Peyer's patch (tissue), 4 donors: Measurements from ENCODE around the gene ZNF154. TPM values are rescaled to one million over a fixed set of nuclear protein-coding genes. Genes with fewer than 3 reads are reported as not detected.
A peak's percentile ranks its signal among the peaks of the same experiment; 100 is the strongest.

Source experiments
- DNase-seq, 3 donors: peaks; one replicate each; pipeline ENCODE4 v3.0.0-alpha.2; 2017 to 2019
- H3K27ac ChIP-seq, 4 donors: fragments of 200-600 bp; sonication (generic); one replicate each; pipeline ENCODE4 v1.5.1; 2016 to 2019
- H3K27me3 ChIP-seq, 2 donors: fragments of 200-600 bp; sonication (generic); one replicate each; pipeline ENCODE4 v1.5.1; 2019
- H3K36me3 ChIP-seq, 3 donors: fragments of 200-600 bp; sonication (generic); one replicate each; pipeline ENCODE4 v1.5.1; 2016 to 2019
- H3K4me1 ChIP-seq, 4 donors: fragments of 200-600 bp; sonication (generic); one replicate each; pipeline ENCODE4 v1.5.1; 2016 to 2019
- H3K4me3 ChIP-seq, 4 donors: fragments of 200-600 bp; sonication (generic); 1 replicate in 3 of 4; 2 replicates in 1 of 4; pipeline ENCODE4 v1.5.1; 2016 to 2019; ENCODE audit warnings: mild to moderate bottlenecking in 1 of 4
- H3K9me3 ChIP-seq, 4 donors: fragments of 200-600 bp; sonication (generic); one replicate each; pipeline ENCODE4 v1.5.1; 2016 to 2019; ENCODE audit warnings: mild to moderate bottlenecking in 1 of 4
- POLR2A ChIP-seq, 2 donors: fragments of 450-650 bp; IDR thresholded peaks; one replicate each; pipeline ENCODE4 v1.5.1; 2017; ENCODE audit warnings: antibody characterized with exemption in 2 of 2, mild to moderate bottlenecking in 2 of 2, moderate library complexity in 2 of 2
- total RNA-seq, 4 donors: library from RNA; depleted of rRNA; stranded (reverse); fragments of >200 nt; gene quantifications; one replicate each; pipeline ENCODE4 v1.1.0, GENCODE V29; 2016
- TF ChIP-seq, protein P1 (sequence below), 6 experiments: fragments of 450-650 bp in 4 of 6; fragments of 200-600 bp in 2 of 6; sonication (generic) in 1 of 6; IDR thresholded peaks; one replicate each; pipeline ENCODE4 v1.5.1; 2017 to 2019; ENCODE audit warnings: antibody characterized with exemption in 6 of 6, mild to moderate bottlenecking in 3 of 6, moderate library complexity in 1 of 6

The ZNF154 gene
- total RNA-seq, 4 donors from 2014 or later: 0.57 to 5.0 (median 1.3) TPM

GRCh38 chr19:57653689-57654088, 55.3 kb downstream of the ZNF154 start:
- TF ChIP-seq POLR2A (IDR thresholded peaks at IDR 0.05): no peak
- TF ChIP-seq, protein P1, sequence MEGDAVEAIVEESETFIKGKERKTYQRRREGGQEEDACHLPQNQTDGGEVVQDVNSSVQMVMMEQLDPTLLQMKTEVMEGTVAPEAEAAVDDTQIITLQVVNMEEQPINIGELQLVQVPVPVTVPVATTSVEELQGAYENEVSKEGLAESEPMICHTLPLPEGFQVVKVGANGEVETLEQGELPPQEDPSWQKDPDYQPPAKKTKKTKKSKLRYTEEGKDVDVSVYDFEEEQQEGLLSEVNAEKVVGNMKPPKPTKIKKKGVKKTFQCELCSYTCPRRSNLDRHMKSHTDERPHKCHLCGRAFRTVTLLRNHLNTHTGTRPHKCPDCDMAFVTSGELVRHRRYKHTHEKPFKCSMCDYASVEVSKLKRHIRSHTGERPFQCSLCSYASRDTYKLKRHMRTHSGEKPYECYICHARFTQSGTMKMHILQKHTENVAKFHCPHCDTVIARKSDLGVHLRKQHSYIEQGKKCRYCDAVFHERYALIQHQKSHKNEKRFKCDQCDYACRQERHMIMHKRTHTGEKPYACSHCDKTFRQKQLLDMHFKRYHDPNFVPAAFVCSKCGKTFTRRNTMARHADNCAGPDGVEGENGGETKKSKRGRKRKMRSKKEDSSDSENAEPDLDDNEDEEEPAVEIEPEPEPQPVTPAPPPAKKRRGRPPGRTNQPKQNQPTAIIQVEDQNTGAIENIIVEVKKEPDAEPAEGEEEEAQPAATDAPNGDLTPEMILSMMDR (IDR thresholded peaks at IDR 0.05): no peak
- Histone ChIP-seq H3K36me3 (no peaks in the 10 kb centered on the region), H3K4me1 (no peaks in the 10 kb centered on the region), H3K27ac (no peak overlapping the region), H3K27me3 (no peaks in the 10 kb centered on the region), H3K4me3 (no peak overlapping the region), H3K9me3 (peaks cover 0 to 5% (median 2%) of the 10 kb centered on the region in 4 donors)
- DNase-seq: no peak

- no peak overlapping the region for H3K27ac ChIP-seq
- H3K4me3 ChIP-seq: peak overlapping the region in 1 of 4 donors; percentile 3
- no peaks in the 10 kb centered on the region for H3K4me1 ChIP-seq
- no peaks in the 10 kb centered on the region for H3K36me3 ChIP-seq
- H3K9me3 ChIP-seq: peaks cover 0 to 11% (median 2%) of the 10 kb centered on the region in 4 donors
- TF ChIP-seq, protein P1 (IDR thresholded peaks at IDR 0.05): no peak
- no peak for TF ChIP-seq POLR2A (IDR thresholded peaks at IDR 0.05)
- no peak for DNase-seq
- H3K27me3 ChIP-seq: no peaks in the 10 kb centered on the region
These were observed 57.4 kb downstream of the ZNF154 start for GRCh38 chr19:57651654-57651996.

- Histone ChIP-seq H3K9me3 (peaks cover 0 to 6% (median 2%) of the 10 kb centered on the region in 4 donors), H3K27ac (no peak overlapping the region), H3K4me3 (no peak overlapping the region), H3K4me1 (no peaks in the 10 kb centered on the region), H3K36me3 (no peaks in the 10 kb centered on the region), H3K27me3 (no peaks in the 10 kb centered on the region)
- TF ChIP-seq POLR2A (IDR thresholded peaks at IDR 0.05): no peak
- TF ChIP-seq, protein P1 (IDR thresholded peaks at IDR 0.05): no peak
- DNase-seq: no peak
These were observed 60.5 kb downstream of the ZNF154 start for GRCh38 chr19:57648331-57649003.

Other genes with a start within 250 kb of the ZNF154 start
- 10 to 100 TPM in 2 of 4 donors, 1 to 10 TPM in 2; 4.0 to 32.2 (median 12.0) TPM for gene ZNF772, start 231.6 kb downstream of the ZNF154 start, total RNA-seq
- gene ZNF419, start 221.5 kb downstream of the ZNF154 start, total RNA-seq: 10 to 100 TPM in 1 of 4 donors, 1 to 10 TPM in 2, under 1 TPM in 1; 0.83 to 16.7 (median 5.4) TPM
- 10 to 100 TPM in 1 of 4 donors, 1 to 10 TPM in 3; 6.3 to 10.7 (median 9.7) TPM for gene ZNF773, start 209.3 kb downstream of the ZNF154 start, total RNA-seq
- 1 to 10 TPM; 4.0 to 7.4 (median 4.7) TPM for gene ZNF549, start 181.8 kb downstream of the ZNF154 start, total RNA-seq
- gene ZNF550, start 149.3 kb downstream of the ZNF154 start, total RNA-seq: 10 to 100 TPM in 2 of 4 donors, 1 to 10 TPM in 2; 5.4 to 17.4 (median 12.3) TPM
- gene ZNF416, start 130.3 kb downstream of the ZNF154 start, total RNA-seq: 1 to 10 TPM; 1.9 to 5.8 (median 2.9) TPM
- 1 to 10 TPM in 3 of 4 donors, under 1 TPM in 1; 0.54 to 6.6 (median 1.9) TPM for gene ZIK1, start 125.1 kb downstream of the ZNF154 start, total RNA-seq
- 1 to 10 TPM in 3 of 4 donors, under 1 TPM in 1; 0.76 to 4.1 (median 1.8) TPM for gene ZNF530, start 109.3 kb downstream of the ZNF154 start, total RNA-seq
- gene ZNF134, start 95.0 kb downstream of the ZNF154 start, total RNA-seq: 10 to 100 TPM in 2 of 4 donors, 1 to 10 TPM in 2; 9.6 to 18.9 (median 12.8) TPM
- 10 to 100 TPM in 3 of 4 donors, 1 to 10 TPM in 1; 8.8 to 20.6 (median 16.8) TPM for gene ZNF211, start 76.0 kb downstream of the ZNF154 start, total RNA-seq
- not detected for gene ZSCAN4, start 40.3 kb downstream of the ZNF154 start, total RNA-seq
- gene ZNF551, start 27.2 kb downstream of the ZNF154 start, total RNA-seq: 10 to 100 TPM in 3 of 4 donors, 1 to 10 TPM in 1; 9.1 to 17.9 (median 12.5) TPM
- gene ZNF671, start 18.4 kb upstream of the ZNF154 start, total RNA-seq: 1 to 10 TPM; 2.6 to 5.0 (median 3.7) TPM
- 10 to 100 TPM; 11.3 to 25.6 (median 15.8) TPM for gene ZNF776, start 37.6 kb upstream of the ZNF154 start, total RNA-seq
- 10 to 100 TPM; 14.2 to 39.6 (median 23.8) TPM for gene ZNF586, start 60.5 kb upstream of the ZNF154 start, total RNA-seq
- 10 to 100 TPM in 3 of 4 donors, 1 to 10 TPM in 1; 7.4 to 49.2 (median 37.4) TPM for gene ZNF552, start 105.7 kb upstream of the ZNF154 start, total RNA-seq
- gene ZNF587B, start 121.1 kb upstream of the ZNF154 start, total RNA-seq: 10 to 100 TPM; 19.3 to 32.4 (median 25.0) TPM
- gene ZNF587, start 140.7 kb upstream of the ZNF154 start, total RNA-seq: 10 to 100 TPM; 35.7 to 74.7 (median 62.8) TPM
- gene ZNF814, start 179.8 kb upstream of the ZNF154 start, total RNA-seq: 10 to 100 TPM; 15.9 to 49.5 (median 30.8) TPM
- 10 to 100 TPM; 13.5 to 54.5 (median 19.0) TPM for gene ZNF417, start 207.4 kb upstream of the ZNF154 start, total RNA-seq
- gene ZNF418, start 226.2 kb upstream of the ZNF154 start, total RNA-seq: 10 to 100 TPM in 1 of 4 donors, 1 to 10 TPM in 2, under 1 TPM in 1; 0.88 to 16.5 (median 2.4) TPM
- 1 to 10 TPM; 2.7 to 6.2 (median 6.0) TPM for gene ZNF256, start 238.5 kb upstream of the ZNF154 start, total RNA-seq